Measurements from ENCODE around the gene NCK2. TPM values are rescaled to one million over a fixed set of nuclear protein-coding genes. Genes with fewer than 3 reads are reported as not detected.

Gene NCK2
- total and polyA plus RNA-seq, 9 of the 15 experiments (the other 6 are each of a cell fraction or from before 2014, with no cell fraction given), result 0.90 to 27.9 (median 15.9) TPM

- TF ChIP-seq MITF (IDR thresholded peaks at IDR 0.05), result no peak
- TF ChIP-seq FOSL1 (tag; conservative IDR thresholded peaks at IDR 0.05), result peak; percentile 56
- peak; percentile 45; the same call in 1 of the 2 replicates for TF ChIP-seq BACH1 (tag; IDR thresholded peaks at IDR 0.05)
- TF ChIP-seq ZNF316 (IDR thresholded peaks at IDR 0.05), result peak; percentile 90
- TF ChIP-seq NFIX (CRISPR knock-in tag; IDR thresholded peaks at IDR 0.05; ENCODE audit: low read depth), result no peak
- peak; percentile 29; the same call in 1 of the 2 replicates for TF ChIP-seq NFE2 (IDR thresholded peaks at IDR 0.05; ENCODE audit: low read depth)
- TF ChIP-seq CREB3 (tag; conservative IDR thresholded peaks at IDR 0.05; ENCODE audit: low read depth), result no peak
Measured at GRCh38 chr2:105712981-105713596, 31.6 kb upstream of the NCK2 start (continued).

- in situ Hi-C loops (cut with MboI) (no loop called here), intact Hi-C loops (cut with micrococcal nuclease) (no loop called here)
- no peak for DNase-seq (ENCODE audit: extremely low read depth in 1 of 4, low spot score in 3 of 4)
- FAIRE-seq, result no peak
- Histone ChIP-seq H3K4me1 (replicated peaks in 1 of 2; ENCODE audit: control insufficient read depth in 2 of 2, insufficient read depth in 2 of 2, low read length in 2 of 2) (peaks cover 0 to 6% of the 10 kb centered on the region in 2 experiments; a peak in 1 of 5 replicates), H3K9me3 (replicated peaks; ENCODE audit: control insufficient read depth, insufficient read depth, low read depth, low read length) (no peaks in the 10 kb centered on the region), H3K27ac (ENCODE audit: extremely low read depth, low read depth, low read length) (no peak overlapping the region), H3K4me2 (ENCODE audit: insufficient read depth, low read length) (no peak overlapping the region), H3K79me2 (ENCODE audit: control insufficient read depth, insufficient read depth, low read length) (no peaks in the 10 kb centered on the region), H3K36me3 (ENCODE audit: control insufficient read depth, insufficient read depth, low read length) (no peaks in the 10 kb centered on the region), H3K27me3 (ENCODE audit: control insufficient read depth in 2 of 2, insufficient read depth in 2 of 2, low read length in 2 of 2) (0 out of 5 replicates have a peak, but pooled peaks cover 0 to 8% of the 10 kb centered on the region in 2 experiments), H2AFZ (ENCODE audit: low read depth, low read length) (no peak overlapping the region), H3K4me3 (no peak overlapping the region), H3K9ac (ENCODE audit: insufficient read depth in 1 of 2, low read depth in 2 of 2, low read length in 2 of 2) (no peak overlapping the region), H4K20me1 (replicated peaks; ENCODE audit: control insufficient read depth, insufficient read depth, low read length) (no peaks in the 10 kb centered on the region), H3K9me1 (ENCODE audit: control insufficient read depth, insufficient read depth, low read length) (no peaks in the 10 kb centered on the region)
- POLR2A ChIA-PET, result interaction anchor here (2.1 kb wide), 1 partner anchor 8 kb away, joined by 5 read pairs; no protein-coding TSS in a partner anchor
- WGBS (ENCODE audit: insufficient coverage, low coverage, missing lambda C conversion rate), result 6% methylated on average over 6 of the region's 6 CpGs
- no peak for ATAC-seq
- TF ChIP-seq HMG20B (CRISPR knock-in tag; IDR thresholded peaks at IDR 0.05), result no peak
- no peak for TF ChIP-seq TAF9B (IDR thresholded peaks at IDR 0.05; ENCODE audit: partially characterized antibody)
- no peak for TF ChIP-seq PPARD (CRISPR knock-in tag; IDR thresholded peaks at IDR 0.05)
- TF ChIP-seq SMAD4 (CRISPR knock-in tag; conservative IDR thresholded peaks at IDR 0.05), result no peak
- no peak for TF ChIP-seq ZNF347 (CRISPR knock-in tag; IDR thresholded peaks at IDR 0.05; ENCODE audit: low read depth)
- no peak for TF ChIP-seq KAT7 (CRISPR knock-in tag; IDR thresholded peaks at IDR 0.05; ENCODE audit: borderline replicate concordance)
- CTCF ChIA-PET (ENCODE audit: low intra/inter-chr PET ratio), result no interaction called here
- BruUV-seq (replicated peaks), result no TSS peak
Measured at GRCh38 chr2:105714141-105714540, 30.6 kb upstream of the NCK2 start.

All from K562 (cell line).